Hematopoietic multipotent progenitor cell (in vitro differentiated cells): ENCODE results near the gene HOXB13. TPM values are rescaled to one million over a fixed set of nuclear protein-coding genes. Genes with fewer than 3 reads are reported as not detected.

Source experiments
- DNase-seq, 3 donors: peaks; one replicate each; pipeline ENCODE4 v3.0.0-alpha.2; 2011 to 2015; ENCODE audit warnings: low read depth in 2 of 3, low spot score in 2 of 3
- total RNA-seq: library from RNA; depleted of rRNA; stranded (reverse); fragments of >200 nt; gene quantifications from one replicate; pipeline ENCODE4 v1.2.3, GENCODE V29; 2012

HOXB13 gene
- total RNA-seq, 1 donor: not detected

DNA sequence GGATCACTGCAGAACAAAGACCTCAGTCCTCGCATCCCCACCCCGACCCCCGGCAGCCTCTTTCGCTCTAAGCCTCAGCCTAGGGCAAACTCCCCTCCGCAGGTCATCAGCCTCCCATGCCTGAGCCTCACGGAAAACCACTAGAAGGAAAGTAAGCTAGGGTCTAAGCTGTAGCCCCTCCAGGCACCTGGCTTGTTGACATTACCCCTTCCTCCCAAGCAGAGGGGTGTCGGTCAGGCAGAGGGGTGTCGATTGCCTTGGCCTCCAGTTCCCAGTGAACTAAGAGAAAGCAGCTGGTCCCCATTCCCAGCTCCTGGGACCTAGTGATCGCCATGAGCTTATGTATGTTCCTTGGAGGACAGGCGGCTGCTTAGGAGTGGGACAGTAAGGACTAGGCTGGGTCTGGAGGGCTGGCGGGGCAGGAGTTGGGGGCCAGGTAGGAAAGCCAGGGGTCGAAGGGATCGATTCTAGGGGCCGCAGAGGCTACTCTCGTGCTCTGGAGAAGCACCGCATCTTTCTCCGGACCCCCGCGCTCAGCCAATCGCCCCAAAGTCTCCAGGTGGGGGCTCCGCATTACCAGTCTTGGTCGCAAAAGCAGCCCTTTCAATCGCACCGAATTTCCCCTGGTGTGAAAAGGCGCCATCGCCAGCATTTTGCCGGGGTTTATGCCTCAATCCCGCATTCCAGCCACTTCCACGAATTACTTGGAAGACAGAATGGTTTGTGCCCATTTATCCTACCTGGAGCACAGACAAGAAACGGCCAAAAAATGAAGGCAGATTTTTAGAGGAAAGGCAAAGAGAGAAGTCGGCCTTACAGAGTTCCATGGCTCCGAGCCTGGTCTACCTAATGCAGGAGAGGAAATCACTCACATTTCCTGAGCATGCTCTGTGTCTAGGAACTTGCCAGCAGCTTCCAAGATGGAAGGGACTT, 21.3 kb upstream of the HOXB13 start:
- DNase-seq: no peak

DNA sequence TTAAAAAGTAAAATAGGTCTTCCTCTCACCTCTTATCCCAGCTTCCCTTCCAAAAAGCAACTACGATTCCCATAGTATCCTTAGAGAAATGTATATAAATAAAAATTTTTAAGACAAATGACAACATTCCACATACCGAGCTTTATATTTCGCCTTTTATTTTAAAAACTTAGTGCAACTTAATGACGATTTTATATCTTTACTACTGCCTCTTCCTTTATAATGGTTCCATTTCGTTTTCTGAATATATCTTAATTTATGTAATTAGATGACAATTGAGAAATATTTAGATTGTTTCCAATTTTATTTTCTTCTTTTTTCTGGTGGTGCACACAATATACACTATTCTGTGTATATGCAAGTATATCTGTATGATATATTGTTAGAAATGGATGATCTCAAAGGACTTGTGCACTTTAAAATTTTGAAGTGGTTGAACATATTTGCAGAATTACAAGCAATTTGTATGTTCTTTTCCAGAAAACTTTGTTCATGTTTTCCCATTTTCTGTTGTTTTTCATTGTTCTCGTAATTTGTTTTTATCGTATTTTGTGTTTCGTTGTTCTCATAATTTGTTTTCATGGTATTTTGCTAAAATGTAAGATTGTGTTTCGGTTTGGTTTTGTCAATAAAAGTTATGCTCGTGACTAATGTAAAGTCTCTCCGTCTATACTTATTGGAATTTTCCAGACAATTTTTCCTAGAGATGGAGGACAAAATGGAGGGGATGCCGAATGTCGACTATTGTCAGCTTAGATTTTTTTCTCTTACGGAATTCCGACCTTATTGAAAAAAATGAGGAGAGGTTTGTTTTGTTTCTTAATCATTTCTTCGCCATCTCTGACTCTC, 20.4 kb upstream of the HOXB13 start:
- no peak for DNase-seq

DNA sequence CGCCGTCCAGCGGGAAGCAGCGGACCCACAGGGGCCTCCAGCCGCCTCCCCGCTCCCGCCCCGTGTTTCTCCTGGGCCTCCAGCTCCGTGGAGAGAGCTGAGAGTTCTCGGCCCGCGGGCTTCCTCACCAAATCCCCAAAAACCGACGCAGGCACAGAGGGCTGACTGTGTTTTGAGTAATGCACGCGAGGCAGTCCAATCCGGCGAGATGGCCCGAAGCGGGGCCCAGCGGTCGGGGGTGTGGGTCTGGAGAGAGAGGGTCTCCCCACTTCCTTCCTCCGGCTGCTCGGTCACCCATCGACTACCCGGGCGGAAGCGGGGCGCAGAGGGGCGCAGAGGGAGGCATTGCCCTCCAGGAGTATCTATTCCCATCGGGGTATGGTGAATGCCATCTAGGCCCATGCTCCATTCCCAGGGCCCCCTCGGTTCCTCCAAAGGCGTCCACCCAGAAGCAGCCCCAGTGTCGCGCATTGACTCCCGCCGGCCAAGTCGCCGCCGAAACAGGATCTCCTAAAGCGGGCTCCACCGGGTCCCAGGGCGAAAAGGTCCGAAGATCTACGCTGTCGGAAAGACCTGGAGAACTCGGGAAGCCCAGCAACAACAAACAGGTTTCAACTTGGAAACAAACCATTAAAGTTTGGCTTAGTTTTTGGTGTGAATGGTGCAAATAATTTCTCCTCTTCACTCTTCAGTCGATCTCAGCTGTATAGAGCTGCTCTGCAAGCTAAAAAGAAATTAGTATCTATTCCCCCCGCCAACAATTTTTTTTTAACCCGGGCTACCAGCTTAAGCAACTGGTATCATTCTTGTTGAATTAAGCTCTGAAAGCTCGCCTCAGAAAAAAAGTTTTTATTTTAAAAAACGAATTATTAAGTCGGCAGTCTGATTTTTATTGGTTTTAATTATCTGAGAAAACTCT, 19.2 kb upstream of the HOXB13 start:
- DNase-seq: no peak

DNA sequence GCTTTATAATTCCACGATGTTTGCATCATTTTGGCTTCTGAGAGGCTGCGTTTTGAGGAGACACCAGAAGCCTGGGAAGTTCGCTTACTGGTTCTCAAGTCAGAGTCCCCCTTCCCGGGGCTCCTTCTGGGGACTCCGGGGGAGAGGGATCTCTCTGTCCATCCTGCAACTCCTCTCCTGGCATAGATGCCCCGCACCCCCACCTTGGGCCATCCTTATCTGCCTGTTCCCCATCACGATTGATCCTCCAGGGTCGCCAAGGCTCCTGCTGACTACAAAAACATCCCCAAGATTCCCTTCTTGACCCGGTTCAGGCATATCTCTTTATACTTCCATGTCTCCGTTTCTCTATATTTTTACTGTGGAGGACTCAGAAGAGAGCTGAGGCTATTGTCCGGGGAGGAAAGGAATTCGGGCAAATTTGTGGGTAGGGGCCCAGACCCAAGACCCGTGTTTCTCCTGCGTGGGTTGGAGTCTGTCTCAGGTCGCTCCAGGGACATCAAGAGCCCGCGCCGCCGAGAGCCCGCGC, 18.4 kb upstream of the HOXB13 start:
- DNase-seq: no peak

DNA sequence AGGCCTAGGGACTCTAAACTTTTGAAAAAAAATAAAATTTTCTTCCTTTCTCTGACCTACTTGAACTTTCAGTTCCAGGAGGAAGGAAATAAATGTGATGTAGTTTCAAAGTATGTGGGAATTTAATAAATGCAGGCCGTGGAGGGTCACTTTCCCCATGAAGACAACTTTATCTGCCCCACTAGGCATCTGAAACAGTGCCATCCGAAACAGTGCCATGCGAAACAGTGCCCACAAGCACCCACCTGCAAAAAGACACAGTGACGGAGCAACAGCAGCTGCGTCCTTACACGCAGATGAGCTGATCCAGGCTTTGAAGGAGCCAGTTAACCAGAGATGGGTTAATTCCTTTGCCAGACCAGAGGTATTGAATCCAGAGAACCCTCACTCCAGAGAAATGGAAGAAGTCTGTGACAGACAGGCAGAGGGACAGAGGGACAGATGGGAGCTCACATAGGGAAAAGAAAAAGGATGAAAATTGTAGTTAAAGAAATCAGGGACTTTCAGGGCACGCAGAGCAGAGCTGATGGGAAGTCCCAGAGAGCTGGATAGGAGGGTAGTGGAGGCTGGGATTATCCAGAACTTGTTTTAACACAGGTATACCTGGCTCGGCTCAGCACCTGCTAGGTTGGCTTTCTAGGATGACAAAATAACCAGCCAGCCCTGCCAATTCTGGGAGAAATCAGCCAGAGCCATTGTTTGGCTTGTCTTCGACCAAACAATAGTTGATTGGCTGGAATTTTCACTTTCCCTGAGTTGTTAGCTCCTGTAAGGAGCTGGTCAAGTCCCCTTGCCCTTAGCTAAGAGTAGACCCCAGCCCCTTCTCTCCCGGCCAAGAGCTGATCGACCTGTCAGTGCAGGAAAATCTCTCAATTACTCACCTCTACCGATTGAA, 17.1 kb upstream of the HOXB13 start:
- DNase-seq: no peak

DNA sequence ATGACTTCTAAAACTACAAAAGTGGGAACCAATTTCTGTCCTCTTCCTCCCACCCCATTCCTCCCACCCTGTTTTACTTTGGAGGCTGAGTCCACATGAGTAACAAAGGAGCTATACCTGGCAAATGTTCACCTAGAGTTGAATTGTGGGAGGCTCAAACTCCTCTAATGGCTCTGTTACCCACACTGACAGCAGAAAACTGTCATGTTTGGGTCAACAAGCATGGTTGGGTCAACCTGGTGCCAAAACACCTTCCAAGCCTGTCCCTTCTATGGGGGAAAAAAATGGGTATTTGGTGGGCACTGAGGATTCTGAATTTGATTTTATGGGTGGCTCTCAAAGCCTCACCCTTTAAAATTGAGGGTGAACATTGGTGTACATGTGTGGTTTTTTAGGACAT, 12.0 kb upstream of the HOXB13 start:
- DNase-seq: no peak

DNA sequence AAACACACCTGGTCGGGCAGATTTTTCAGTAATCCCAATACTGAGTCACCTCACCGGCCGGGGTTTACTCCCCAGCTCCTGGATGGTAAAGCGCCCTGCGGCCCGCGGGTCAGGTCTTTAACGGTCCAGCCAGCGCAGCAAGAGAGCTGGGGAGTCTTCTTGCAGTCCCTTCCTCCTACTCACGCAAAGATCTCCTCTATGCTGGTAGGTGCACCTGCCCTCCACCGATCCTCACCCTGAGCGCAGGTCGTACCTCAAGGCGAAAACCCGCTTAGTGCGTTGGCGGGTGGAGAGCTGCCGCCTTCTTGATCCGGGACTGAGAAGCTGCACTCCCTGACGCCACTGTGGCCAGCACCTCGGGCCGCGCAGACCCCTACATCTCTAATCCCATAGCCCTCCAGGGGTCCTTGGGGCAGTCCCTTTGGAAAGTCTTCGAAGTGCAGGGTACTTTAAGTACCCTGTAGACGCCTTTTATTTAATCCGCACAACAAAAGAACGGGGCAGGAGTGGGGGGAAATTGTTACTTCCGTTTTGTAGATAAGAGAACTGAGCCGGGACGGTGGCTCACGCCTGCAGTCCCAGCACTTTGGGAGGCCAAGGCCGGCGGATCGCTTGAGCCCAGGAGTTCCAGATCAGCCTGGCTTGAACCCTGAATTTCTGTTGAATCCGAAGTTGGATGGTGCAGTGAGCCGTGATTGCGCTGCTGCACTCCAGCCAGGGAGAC, 10.4 kb upstream of the HOXB13 start:
- no peak for DNase-seq

DNA sequence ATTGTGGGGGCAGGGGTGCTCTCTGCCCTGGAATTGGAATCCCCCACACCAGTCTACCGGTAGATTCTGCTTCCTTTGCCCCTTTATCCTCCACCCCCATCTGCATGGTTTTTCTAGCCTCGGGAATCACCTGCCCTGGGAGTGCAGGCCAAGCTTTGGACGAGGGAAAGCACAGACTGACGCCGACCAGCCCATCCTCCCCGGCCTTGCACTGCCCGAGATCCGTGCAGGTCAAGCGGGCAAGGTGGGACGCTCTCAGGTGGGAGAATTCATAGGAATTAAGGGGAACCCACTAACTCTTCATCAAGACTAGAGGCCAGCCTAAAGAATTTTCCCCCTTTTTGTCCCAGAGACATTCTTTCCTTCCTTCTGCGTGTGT, 9.9 kb upstream of the HOXB13 start:
- no peak for DNase-seq

DNA sequence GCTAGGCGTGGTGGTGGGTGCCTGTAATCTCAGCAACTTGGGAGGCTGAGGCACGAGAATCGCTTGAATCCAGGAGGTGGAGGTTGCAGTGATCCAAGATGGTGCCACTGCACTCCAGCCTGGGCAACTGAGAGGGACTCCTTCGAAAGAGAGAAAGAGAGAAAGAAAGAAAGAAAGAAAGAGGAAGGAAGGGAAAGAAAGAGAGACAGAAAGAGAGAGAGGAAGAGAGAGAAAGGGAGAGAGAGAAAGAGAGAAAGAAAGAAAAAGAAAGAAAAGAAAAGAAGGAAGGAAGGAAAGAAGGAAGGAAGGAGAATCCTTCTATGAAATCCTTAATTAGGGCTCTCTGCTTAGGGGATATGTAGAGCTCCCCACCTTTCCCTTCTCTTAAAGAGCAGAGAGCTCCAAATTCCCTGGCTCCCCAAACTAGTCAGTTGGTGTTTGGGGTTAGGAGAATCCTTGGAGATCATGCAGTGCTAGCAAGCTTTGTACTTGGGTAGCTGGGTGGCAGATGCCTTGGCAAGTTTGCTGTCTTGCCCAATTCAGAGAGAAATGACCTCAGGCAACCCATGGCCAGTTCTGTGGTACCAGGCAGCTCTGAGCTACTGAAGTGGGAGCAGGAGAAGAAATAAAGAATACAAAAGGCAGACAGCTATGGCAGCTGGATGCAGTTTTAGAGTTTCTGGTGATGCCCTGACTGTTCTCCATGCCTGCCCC, 8.9 kb upstream of the HOXB13 start:
- DNase-seq: no peak

DNA sequence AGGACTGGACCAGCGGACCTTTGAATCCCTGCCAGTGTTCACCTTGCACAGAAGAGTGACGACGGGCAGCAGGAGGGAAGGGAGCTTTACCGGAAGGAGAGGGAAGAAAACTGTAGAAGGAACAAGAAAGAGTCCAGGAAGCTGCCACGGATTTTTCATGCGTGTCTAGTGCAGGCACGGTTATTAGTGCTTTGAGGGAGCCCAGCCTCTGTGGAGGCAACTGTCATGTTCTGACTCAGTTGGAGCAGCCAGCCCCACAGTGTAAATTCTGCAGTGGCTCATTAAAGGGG, 6.5 kb upstream of the HOXB13 start:
- DNase-seq: no peak

DNA sequence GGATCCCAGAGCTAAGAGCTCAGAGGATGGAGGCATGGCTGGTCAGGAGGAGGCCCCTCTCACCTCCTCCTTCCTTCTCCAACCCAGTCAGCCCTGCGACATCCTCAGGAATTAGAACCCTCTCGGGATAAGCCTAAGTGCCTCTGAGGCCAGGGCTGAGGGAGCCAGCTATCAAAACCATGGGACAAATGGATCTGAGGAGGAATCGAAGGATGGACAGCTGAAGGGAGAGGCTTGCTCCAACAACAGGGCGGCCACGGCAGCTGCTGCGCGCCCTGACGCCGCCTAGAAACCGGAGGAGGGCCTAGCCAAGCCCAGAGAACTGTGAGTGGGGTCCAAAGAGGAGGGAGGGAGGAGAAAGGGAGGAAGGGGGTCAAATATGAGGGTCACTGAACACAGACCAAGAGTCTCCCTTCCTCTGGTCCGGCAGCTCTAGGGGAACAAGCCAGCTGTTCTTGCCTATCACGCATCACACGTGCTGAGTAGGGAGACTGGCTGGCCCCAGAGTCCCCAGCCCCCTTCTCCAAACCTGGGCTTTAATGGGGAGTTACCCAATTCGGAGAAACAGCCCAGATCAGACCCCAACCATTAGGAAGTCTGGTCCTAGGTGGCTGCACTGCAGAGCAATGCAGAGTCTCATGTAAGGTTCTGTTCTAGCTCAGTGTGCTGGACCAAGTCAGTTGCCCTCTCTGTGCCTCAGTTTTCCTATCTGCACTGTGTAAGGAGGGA, 5.9 kb upstream of the HOXB13 start:
- DNase-seq: no peak

DNA sequence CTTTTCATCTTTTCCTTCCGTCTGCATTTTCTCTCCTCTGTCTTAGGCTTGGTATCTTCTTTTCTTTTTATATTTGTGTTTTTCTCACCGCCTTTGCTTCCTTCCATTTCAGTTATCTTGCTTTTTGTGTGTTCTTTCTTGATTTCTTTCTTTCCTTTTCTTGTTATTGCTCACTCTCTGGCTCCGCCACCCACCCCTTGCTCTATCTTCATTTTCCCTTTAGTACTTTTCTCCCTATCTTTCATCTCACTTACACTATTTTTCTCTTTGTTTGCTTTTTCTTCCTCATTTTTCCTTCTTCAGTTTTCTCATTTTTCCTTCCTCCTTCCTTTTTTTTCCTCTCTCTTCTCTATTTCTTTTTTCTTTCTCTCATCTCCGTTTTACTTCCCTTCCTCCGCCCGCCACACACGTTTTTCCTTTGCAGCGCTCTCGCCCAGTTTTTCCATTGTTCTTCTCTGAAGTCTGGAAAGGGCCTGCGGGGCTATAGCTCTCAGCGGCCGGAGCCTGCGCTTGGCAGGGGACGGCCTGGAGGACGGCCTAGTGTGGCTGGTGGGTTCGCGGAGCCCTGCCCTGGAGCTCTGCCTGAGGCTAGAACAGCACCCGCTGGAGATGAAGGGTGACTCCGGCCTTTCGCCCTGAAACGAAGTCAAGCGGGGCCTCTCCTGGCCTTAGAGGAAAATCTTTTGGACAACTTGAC, 5.2 kb upstream of the HOXB13 start:
- DNase-seq: no peak

DNA sequence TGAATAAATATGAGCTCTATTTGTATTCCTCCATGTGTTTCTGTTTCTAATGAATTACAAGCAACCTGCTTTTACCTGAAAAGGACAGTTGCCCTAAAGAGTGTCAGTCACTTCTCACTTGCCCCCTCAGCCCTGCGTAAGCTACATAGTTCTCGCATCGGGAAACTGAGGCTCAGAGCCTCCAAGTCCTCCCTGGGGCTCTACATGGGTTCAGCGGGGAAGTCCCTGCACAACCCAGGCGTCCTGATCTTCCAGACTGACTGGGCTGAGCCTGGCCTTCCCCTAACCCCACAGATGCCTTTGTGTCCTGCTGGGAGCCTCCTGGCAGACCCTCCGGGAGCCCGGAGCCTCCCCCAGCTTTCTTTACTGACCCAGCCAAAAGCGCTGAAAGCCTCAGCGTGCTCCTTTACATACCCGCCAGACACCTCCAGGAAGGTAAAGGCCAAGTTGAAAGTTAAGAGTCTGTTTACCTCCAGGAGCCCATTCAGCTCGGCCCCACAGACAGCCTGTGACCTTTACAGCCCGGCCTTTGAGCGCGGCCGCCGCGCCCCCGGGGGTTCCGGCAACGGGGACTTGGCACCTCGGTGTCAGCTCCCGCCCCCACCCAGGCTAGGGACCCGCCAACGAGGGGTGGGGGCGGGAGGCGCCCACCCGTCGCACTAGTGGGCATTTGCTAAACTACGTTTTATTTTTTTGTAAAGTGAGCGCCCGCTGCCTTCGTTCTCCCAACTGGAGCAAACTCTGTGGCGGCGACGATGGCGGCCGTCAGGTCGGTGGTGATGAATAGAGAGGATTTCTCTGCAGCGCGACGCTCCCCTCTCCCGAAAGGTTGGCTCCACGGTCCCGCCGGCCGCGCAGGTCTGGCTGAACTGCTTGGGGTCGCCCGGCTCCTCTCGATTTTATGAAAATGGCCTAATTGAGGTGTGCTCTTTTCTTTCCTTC, 4.4 kb upstream of the HOXB13 start:
- no peak for DNase-seq

DNA sequence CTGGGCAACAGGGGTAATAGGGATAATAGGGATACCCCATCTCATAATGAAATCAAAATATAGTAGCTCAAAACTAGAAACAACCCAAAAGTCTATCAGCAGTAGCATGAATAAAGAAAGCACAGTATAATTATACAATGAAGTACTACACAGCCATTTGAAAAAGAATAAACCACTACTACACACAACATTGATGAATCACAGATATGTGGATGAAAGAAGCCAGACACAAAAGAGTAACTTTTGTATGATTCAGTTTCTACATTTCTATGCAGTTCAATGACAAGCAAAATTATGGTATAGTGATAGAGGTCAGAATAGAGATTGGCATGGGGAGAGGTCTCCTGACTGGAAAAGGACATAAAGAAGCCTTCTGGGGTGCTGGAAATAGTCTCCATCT, 2.8 kb upstream of the HOXB13 start:
- no peak for DNase-seq

DNA sequence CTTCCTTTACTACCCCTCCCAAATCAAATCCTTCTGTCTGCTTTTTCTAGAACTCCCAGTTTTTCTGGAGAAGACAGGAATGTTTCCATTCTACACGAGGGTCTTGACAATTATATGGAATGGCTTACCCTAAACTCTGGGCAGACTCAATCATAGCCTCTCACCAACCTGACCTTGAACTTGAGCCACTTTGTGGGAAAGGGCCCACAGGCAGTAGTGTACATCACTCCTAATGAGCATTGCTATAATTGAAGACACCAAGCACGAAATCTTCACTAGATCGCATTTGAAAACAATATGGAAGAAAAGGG, 1.6 kb upstream of the HOXB13 start:
- no peak for DNase-seq
